ENCODE results near the gene FHAD1. TPM values are rescaled to one million over a fixed set of nuclear protein-coding genes. Genes with fewer than 3 reads are reported as not detected.
A peak's percentile ranks its signal among the peaks of the same experiment; 100 is the strongest.

Gene FHAD1
- total RNA-seq, 1 donor from 2014 or later = 1.3 TPM

DNA sequence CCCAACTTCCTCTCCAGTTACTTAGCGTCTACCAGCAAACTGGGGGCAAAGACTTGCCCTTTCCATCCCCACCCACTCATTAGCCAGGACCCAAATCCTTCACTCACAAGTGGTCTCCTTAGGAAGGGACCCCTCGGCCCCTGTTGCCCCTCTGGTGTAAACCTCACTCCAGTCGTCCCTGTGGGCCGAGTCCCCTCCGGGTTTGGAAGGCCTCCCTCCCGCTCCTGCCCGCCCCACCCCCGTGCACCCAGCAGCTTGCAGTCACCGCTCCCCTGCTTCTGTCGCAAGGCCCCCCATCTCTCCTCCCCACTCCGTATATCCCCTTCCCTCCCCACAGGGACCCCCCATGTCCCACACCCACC lies 163.8 kb downstream of the FHAD1 start:
- DNase-seq (ENCODE audit: low spot score in 2 of 2, unreplicated experiment in 2 of 2) = no peak
- H3K4me3 Mint-ChIP-seq = peak overlapping the region; percentile 79
- peak overlapping the region; percentile 75 for H3K27ac Mint-ChIP-seq
- H3K9me3 Mint-ChIP-seq = no peaks in the 10 kb centered on the region
- H3K27me3 Mint-ChIP-seq (ENCODE audit: low read depth) = peaks cover 39% of the 10 kb centered on the region
- peaks cover 3% of the 10 kb centered on the region for H3K36me3 Mint-ChIP-seq
- TF ChIP-seq, protein P1, sequence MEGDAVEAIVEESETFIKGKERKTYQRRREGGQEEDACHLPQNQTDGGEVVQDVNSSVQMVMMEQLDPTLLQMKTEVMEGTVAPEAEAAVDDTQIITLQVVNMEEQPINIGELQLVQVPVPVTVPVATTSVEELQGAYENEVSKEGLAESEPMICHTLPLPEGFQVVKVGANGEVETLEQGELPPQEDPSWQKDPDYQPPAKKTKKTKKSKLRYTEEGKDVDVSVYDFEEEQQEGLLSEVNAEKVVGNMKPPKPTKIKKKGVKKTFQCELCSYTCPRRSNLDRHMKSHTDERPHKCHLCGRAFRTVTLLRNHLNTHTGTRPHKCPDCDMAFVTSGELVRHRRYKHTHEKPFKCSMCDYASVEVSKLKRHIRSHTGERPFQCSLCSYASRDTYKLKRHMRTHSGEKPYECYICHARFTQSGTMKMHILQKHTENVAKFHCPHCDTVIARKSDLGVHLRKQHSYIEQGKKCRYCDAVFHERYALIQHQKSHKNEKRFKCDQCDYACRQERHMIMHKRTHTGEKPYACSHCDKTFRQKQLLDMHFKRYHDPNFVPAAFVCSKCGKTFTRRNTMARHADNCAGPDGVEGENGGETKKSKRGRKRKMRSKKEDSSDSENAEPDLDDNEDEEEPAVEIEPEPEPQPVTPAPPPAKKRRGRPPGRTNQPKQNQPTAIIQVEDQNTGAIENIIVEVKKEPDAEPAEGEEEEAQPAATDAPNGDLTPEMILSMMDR (IDR thresholded peaks at IDR 0.05; ENCODE audit: unreplicated experiment) = no peak
- H3K4me1 Mint-ChIP-seq = peaks cover 27% of the 10 kb centered on the region

DNA sequence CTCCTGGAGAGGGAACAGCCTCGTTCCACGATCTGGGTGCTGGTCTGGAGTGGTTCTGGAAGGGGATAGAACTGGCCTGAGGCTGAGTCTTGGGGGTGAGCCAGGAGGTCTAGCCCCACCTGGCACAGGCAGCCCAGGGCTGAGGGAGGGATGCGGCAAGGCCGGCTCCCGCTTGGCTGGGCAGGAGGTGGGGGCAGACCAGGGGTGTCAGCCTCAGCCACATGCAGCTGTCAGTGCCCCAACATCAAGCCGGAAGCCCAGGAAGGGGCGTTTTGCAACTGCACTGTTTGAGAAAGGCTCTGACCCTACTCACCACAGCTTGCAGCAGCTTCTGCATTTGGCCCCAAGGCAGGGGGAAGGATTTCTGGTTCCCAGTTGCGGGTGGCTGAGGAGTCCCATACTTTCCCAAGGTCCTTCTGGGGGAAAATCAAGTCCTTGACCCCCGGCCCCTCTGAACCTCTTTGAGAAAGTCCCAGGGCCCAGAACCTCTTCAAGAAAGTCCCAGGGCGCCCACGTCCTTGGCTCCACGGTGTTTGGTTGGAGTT lies 164.6 kb downstream of the FHAD1 start:
- Mint-ChIP-seq H3K4me1 (peaks cover 27% of the 10 kb centered on the region), H3K9me3 (no peaks in the 10 kb centered on the region), H3K27me3 (ENCODE audit: low read depth) (peaks cover 38% of the 10 kb centered on the region), H3K4me3 (peak overlapping the region; percentile 59), H3K27ac (no peak overlapping the region), H3K36me3 (peaks cover 3% of the 10 kb centered on the region)
- TF ChIP-seq, protein P1 (IDR thresholded peaks at IDR 0.05; ENCODE audit: unreplicated experiment) = no peak
- no peak for DNase-seq (ENCODE audit: low spot score in 2 of 2, unreplicated experiment in 2 of 2)

DNA sequence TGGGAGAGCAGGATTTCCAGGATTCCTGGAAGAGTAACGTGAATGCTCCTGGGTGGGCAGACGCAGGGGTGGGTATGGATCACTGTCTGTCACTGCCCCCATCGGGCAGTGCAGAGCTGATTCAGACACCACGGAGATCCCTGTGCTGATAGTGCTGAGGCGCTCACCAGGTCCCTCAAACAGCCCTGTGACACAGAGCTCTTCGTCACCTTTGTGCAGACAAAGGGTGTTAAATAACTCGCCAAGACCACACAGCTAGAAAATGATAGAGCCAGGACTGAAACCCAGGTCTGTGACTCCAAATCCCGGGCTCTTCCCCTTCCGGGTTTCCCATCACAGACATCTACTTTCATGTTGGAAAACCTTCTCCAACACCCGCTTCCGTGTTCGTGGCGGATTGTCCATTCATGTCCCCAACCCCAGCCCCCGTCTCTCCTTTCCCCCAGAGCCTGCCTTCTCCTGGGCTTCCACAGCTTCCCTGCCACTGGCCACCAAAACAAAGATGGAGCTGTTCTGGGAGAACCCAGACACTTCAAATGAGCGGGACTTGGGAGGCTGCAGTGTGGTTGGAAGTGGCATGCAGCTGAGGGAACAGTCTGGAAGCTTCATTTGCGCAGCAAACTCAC lies 165.3 kb downstream of the FHAD1 start:
- Mint-ChIP-seq H3K4me3 (peak overlapping the region; percentile 59), H3K9me3 (no peaks in the 10 kb centered on the region), H3K36me3 (peaks cover 3% of the 10 kb centered on the region), H3K4me1 (peaks cover 27% of the 10 kb centered on the region), H3K27me3 (ENCODE audit: low read depth) (peaks cover 32% of the 10 kb centered on the region), H3K27ac (no peak overlapping the region)
- TF ChIP-seq, protein P1 (IDR thresholded peaks at IDR 0.05; ENCODE audit: unreplicated experiment) = no peak
- DNase-seq (ENCODE audit: low spot score in 2 of 2, unreplicated experiment in 2 of 2) = no peak

DNA sequence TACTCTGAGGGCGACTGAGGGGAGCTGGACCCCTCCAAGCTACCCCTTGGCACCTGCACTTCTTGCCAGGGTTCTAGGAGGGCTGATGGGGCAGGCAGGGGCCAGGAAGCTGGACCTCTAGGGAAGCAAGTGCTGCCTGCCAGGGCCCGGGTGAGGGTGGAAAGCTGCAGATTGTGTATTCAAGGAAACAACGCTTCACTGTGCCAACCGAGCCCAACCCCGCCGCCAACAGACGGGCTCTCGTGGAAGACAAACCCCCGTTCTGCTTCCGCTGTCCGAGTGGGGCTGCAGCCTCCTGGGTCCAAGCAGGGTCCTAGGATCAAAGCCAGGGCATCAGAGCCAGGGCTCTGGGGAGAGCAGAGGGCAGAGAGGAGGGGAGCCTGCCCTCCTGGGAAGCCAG lies 165.8 kb downstream of the FHAD1 start:
- H3K9me3 Mint-ChIP-seq = no peaks in the 10 kb centered on the region
- peaks cover 3% of the 10 kb centered on the region for H3K36me3 Mint-ChIP-seq
- TF ChIP-seq, protein P1 (IDR thresholded peaks at IDR 0.05; ENCODE audit: unreplicated experiment) = no peak
- H3K4me1 Mint-ChIP-seq = peaks cover 30% of the 10 kb centered on the region
- DNase-seq (ENCODE audit: low spot score in 2 of 2, unreplicated experiment in 2 of 2) = no peak
- H3K4me3 Mint-ChIP-seq = no peak overlapping the region
- H3K27me3 Mint-ChIP-seq (ENCODE audit: low read depth) = peaks cover 29% of the 10 kb centered on the region
- no peak overlapping the region for H3K27ac Mint-ChIP-seq

DNA sequence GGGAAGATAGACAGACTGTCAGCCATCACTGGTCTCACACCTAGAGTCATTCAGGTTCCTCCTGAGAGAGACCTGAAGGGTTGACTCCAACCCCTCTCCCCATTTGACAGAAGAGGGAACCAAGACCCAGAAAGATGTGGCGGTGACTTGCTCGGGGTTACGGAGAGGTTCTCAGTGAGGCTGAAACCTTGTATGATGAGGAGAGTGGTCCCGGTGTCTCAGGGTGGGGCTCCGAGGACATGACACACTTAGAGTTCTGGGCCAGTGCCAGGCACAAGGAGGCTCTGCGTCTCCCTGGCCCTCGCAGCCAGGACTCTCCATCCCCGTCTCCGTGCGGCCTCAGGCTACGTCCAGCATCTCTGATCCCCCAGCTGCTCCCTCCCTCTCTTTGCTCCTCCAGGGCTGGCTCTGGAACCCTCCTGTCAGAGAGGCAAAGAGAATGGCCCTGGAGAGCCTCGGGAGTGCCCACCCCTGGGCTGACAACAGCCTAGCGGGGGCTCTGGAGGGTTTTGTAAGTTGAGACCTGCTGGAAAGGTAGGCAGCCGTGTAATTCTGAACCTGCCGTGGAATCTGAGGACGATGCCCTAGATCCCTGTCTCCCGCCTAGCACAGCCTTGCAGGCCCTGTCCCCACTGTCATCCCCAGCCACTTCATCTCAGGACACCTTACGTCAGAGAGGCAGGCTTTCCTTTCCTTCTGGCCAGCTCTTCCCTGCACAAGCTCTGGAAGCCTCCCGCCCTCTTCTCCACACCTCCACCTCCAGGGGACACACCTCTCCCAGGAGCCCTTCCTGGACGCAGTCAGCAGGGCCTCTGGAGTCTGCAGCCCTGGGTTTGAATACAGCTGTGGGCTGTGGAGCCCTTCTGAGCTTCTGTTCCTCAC lies 166.8 kb downstream of the FHAD1 start:
- no peak overlapping the region for H3K4me3 Mint-ChIP-seq
- H3K4me1 Mint-ChIP-seq = peaks cover 30% of the 10 kb centered on the region
- no peaks in the 10 kb centered on the region for H3K9me3 Mint-ChIP-seq
- H3K27ac Mint-ChIP-seq = no peak overlapping the region
- peaks cover 25% of the 10 kb centered on the region for H3K27me3 Mint-ChIP-seq (ENCODE audit: low read depth)
- TF ChIP-seq, protein P1 (IDR thresholded peaks at IDR 0.05; ENCODE audit: unreplicated experiment) = no peak
- no peak for DNase-seq (ENCODE audit: low spot score in 2 of 2, unreplicated experiment in 2 of 2)
- peaks cover 3% of the 10 kb centered on the region for H3K36me3 Mint-ChIP-seq
